ENCODE measurements around the gene DIAPH1.

DNA sequence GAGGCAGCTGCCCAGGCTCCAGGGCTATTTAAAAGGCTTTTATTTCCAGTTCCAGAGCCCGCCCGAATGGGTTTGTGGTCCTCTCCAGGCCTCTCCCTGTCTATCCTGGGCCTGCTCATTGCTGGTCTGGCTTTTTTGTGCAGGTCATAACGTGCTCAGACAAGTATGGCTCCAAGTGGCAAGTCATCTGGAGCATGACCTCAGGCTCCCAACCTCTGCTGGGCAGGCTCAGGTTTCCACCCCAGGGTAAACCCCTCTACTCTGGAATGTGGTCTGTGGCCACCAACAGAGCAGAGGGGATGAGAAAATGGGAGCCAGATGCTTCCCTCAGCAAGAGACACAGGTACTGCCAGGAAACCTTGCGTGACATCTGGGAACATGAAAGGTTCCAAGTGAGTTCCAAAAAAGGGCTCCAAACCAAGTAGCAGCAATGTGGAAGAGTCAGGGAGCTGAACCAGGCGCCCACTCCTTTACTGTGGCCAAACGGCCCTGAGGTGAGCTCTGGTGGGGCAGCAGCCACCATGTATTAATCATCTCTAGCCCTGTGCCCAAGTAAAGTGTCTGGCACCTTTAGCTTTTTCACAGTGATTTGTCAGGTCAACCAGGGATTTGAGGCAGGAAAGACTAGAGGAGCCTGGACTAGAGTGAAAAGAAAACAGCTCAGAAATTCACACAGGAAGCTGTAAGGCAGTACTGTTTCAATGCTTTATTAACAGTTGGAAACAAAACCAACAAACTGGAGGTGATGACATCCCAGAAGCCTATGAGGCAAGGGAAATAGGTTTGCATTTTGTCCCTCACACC, 104.3 kb downstream of the DIAPH1 start:
- TF ChIP-seq, protein P1, sequence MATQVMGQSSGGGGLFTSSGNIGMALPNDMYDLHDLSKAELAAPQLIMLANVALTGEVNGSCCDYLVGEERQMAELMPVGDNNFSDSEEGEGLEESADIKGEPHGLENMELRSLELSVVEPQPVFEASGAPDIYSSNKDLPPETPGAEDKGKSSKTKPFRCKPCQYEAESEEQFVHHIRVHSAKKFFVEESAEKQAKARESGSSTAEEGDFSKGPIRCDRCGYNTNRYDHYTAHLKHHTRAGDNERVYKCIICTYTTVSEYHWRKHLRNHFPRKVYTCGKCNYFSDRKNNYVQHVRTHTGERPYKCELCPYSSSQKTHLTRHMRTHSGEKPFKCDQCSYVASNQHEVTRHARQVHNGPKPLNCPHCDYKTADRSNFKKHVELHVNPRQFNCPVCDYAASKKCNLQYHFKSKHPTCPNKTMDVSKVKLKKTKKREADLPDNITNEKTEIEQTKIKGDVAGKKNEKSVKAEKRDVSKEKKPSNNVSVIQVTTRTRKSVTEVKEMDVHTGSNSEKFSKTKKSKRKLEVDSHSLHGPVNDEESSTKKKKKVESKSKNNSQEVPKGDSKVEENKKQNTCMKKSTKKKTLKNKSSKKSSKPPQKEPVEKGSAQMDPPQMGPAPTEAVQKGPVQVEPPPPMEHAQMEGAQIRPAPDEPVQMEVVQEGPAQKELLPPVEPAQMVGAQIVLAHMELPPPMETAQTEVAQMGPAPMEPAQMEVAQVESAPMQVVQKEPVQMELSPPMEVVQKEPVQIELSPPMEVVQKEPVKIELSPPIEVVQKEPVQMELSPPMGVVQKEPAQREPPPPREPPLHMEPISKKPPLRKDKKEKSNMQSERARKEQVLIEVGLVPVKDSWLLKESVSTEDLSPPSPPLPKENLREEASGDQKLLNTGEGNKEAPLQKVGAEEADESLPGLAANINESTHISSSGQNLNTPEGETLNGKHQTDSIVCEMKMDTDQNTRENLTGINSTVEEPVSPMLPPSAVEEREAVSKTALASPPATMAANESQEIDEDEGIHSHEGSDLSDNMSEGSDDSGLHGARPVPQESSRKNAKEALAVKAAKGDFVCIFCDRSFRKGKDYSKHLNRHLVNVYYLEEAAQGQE (IDR thresholded peaks at IDR 0.05; ENCODE audit: low read depth) = no peak
- TF ChIP-seq RAD21 (IDR thresholded peaks at IDR 0.05; ENCODE audit: low read depth) = no peak
- TF ChIP-seq, protein P2, sequence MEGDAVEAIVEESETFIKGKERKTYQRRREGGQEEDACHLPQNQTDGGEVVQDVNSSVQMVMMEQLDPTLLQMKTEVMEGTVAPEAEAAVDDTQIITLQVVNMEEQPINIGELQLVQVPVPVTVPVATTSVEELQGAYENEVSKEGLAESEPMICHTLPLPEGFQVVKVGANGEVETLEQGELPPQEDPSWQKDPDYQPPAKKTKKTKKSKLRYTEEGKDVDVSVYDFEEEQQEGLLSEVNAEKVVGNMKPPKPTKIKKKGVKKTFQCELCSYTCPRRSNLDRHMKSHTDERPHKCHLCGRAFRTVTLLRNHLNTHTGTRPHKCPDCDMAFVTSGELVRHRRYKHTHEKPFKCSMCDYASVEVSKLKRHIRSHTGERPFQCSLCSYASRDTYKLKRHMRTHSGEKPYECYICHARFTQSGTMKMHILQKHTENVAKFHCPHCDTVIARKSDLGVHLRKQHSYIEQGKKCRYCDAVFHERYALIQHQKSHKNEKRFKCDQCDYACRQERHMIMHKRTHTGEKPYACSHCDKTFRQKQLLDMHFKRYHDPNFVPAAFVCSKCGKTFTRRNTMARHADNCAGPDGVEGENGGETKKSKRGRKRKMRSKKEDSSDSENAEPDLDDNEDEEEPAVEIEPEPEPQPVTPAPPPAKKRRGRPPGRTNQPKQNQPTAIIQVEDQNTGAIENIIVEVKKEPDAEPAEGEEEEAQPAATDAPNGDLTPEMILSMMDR (IDR thresholded peaks at IDR 0.05 in 2 of 3, conservative IDR thresholded peaks at IDR 0.05 in 1 of 3; ENCODE audit: borderline replicate concordance in 1 of 3, insufficient read depth in 1 of 3, low read depth in 2 of 3, low read length in 2 of 3) = no peak
- TF ChIP-seq YY1 (IDR thresholded peaks at IDR 0.05; ENCODE audit: extremely low read depth, insufficient replicate concordance, low read depth, low read length) = no peak
- TF ChIP-seq POLR2AphosphoS5 (IDR thresholded peaks at IDR 0.05; ENCODE audit: low read depth, low read length) = no peak
- TF ChIP-seq SRF (IDR thresholded peaks at IDR 0.05; ENCODE audit: low read depth) = no peak
- TF ChIP-seq, protein P3, sequence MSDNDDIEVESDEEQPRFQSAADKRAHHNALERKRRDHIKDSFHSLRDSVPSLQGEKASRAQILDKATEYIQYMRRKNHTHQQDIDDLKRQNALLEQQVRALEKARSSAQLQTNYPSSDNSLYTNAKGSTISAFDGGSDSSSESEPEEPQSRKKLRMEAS (IDR thresholded peaks at IDR 0.05) = no peak
- no peak for TF ChIP-seq POLR2A (IDR thresholded peaks at IDR 0.05; ENCODE audit: borderline replicate concordance, extremely low read depth, insufficient read depth, insufficient read length)
- TF ChIP-seq EGR1 (IDR thresholded peaks at IDR 0.05; ENCODE audit: low read depth) = no peak
- no peak for TF ChIP-seq FOSL1 (IDR thresholded peaks at IDR 0.05; ENCODE audit: low read depth)
- no peak for TF ChIP-seq EZH2phosphoT487 (IDR thresholded peaks at IDR 0.05; ENCODE audit: borderline replicate concordance)
- TF ChIP-seq, protein P4, sequence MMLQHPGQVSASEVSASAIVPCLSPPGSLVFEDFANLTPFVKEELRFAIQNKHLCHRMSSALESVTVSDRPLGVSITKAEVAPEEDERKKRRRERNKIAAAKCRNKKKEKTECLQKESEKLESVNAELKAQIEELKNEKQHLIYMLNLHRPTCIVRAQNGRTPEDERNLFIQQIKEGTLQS (IDR thresholded peaks at IDR 0.05) = no peak
- no peak for TF ChIP-seq SP1 (IDR thresholded peaks at IDR 0.05; ENCODE audit: low read depth)

Measured in HCT116 (cell line).